Measurements from ENCODE around the gene TMEM245.

DNA sequence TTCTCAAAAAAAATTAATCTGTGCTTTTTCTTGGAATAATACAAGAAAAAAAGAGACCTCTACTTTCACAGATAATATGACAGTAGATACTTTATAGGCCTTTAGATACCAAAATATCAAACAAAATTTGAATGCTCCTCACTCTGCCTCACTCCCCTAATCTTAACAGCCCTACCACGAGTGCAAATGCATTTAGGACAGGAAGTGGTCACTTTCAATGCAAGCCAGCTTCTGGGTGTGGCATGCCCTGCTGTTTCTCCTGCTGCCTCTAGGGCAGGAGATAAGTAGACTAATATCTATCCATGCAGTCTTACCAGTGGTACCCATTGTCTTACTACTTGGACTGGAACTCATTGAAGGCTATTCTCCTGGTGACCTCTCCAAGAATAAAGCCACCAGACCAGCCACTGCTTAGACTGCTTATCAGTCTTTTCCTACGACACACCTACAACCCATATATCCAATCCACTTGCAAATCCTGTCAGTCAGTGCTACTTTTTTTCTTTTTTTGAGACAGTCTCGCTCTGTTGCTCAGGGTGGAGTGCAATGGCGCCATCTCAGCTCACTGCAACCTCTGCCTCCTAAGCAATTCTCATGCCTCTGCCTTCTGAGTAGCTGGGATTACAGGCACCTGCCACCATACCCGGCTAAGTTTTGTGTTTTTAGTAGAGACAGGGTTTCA lies 24.3 kb upstream of the TMEM245 start:
- TF ChIP-seq, protein P1, sequence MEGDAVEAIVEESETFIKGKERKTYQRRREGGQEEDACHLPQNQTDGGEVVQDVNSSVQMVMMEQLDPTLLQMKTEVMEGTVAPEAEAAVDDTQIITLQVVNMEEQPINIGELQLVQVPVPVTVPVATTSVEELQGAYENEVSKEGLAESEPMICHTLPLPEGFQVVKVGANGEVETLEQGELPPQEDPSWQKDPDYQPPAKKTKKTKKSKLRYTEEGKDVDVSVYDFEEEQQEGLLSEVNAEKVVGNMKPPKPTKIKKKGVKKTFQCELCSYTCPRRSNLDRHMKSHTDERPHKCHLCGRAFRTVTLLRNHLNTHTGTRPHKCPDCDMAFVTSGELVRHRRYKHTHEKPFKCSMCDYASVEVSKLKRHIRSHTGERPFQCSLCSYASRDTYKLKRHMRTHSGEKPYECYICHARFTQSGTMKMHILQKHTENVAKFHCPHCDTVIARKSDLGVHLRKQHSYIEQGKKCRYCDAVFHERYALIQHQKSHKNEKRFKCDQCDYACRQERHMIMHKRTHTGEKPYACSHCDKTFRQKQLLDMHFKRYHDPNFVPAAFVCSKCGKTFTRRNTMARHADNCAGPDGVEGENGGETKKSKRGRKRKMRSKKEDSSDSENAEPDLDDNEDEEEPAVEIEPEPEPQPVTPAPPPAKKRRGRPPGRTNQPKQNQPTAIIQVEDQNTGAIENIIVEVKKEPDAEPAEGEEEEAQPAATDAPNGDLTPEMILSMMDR (conservative IDR thresholded peaks at IDR 0.05), result peak; percentile 57
- TF ChIP-seq EZH2 (IDR thresholded peaks at IDR 0.05; ENCODE audit: low read depth), result no peak

All from PC-9 (cell line).